OCI-LY7 (cell line): ENCODE results near the gene PFKP. TPM values are rescaled to one million over a fixed set of nuclear protein-coding genes. Genes with fewer than 3 reads are reported as not detected.

Experiments used
- BruUV-seq: library from RNA; stranded (reverse); fragments of 400-500 nt; replicated peaks from 2 replicates; lab custom pipeline; 2021; lab: Mats Ljungman, UMichigan
- CTCF ChIA-PET: fragments of 300-600 bp; sonication (Branson Sonifier 250); formaldehyde crosslinking; loops from one replicate; lab custom pipeline; 2022; ENCODE audit warnings: antibody characterized with exemption; ENCODE audit not compliant: unreplicated experiment; lab: Charles Lee
- POLR2A ChIA-PET: fragments of 300-600 bp; sonication (Branson Sonifier 250); formaldehyde crosslinking; loops from one replicate; lab custom pipeline; 2022; ENCODE audit warnings: antibody characterized with exemption; lab: Charles Lee
- DNase-seq: peaks from one replicate; pipeline ENCODE4 v3.0.0-alpha.2; 2015; ENCODE audit warnings: low spot score
- H2AFZ ChIP-seq: fragments of 200-600 bp; sonication (generic), shearing (Covaris generic); 2 replicates; pipeline ENCODE4 v1.6.1; 2014; ENCODE audit warnings: mild to moderate bottlenecking, antibody characterized with exemption, low read length, moderate library complexity
- H3K27ac ChIP-seq: fragments of 200-600 bp; sonication (generic); 2 replicates; pipeline ENCODE4 v1.5.1; 2014; ENCODE audit warnings: mixed run types, low read depth, mild to moderate bottlenecking, moderate library complexity, low read length, inconsistent platforms; ENCODE audit not compliant: poor library complexity, severe bottlenecking
- H3K36me3 ChIP-seq: fragments of 200-600 bp; sonication (generic); 2 replicates; pipeline ENCODE4 v1.6.1; 2014; ENCODE audit warnings: mild to moderate bottlenecking, antibody characterized with exemption, low read length, moderate library complexity, mixed read lengths; ENCODE audit not compliant: insufficient read depth
- H3K4me1 ChIP-seq: fragments of 200-600 bp; sonication (generic); 2 replicates; pipeline ENCODE4 v1.5.1; 2014; ENCODE audit warnings: mild to moderate bottlenecking, low read length; ENCODE audit not compliant: insufficient read depth, poor library complexity, severe bottlenecking
- H3K4me2 ChIP-seq: fragments of 200-600 bp; sonication (generic); 2 replicates; pipeline ENCODE4 v1.6.1; 2014; ENCODE audit warnings: mild to moderate bottlenecking, low read length
- H3K4me3 ChIP-seq: fragments of 200-600 bp; sonication (generic); 2 replicates; pipeline ENCODE4 v1.5.1; 2014; ENCODE audit warnings: mild to moderate bottlenecking, low read depth, low read length; ENCODE audit not compliant: poor library complexity, severe bottlenecking
- H3K79me2 ChIP-seq: fragments of 200-600 bp; sonication (generic); 2 replicates; pipeline ENCODE4 v1.6.1; 2016; ENCODE audit warnings: low read depth, mild to moderate bottlenecking, low read length, moderate library complexity, mixed read lengths; ENCODE audit not compliant: insufficient read depth
- H3K9me2 ChIP-seq: fragments of 200-600 bp; sonication (generic); 2 replicates; pipeline ENCODE4 v1.6.1; 2016; ENCODE audit warnings: mild to moderate bottlenecking, low read length, mixed read lengths; ENCODE audit not compliant: insufficient read depth
- H3K9me3 ChIP-seq: fragments of 200-600 bp; sonication (generic); 2 replicates; pipeline ENCODE4 v1.6.1; 2014; ENCODE audit warnings: mild to moderate bottlenecking, mixed run types, low read length, mixed read lengths
- H4K20me1 ChIP-seq: fragments of 200-600 bp; sonication (generic); 2 replicates; pipeline ENCODE4 v1.6.1; 2014; ENCODE audit warnings: mild to moderate bottlenecking, antibody characterized with exemption, low read length, moderate library complexity, mixed read lengths; ENCODE audit not compliant: insufficient read depth
- EZH2phosphoT487 ChIP-seq: fragments of 200-600 bp; sonication (generic); IDR thresholded peaks from 2 replicates; pipeline ENCODE4 v1.6.1; 2018; ENCODE audit warnings: low read depth, borderline replicate concordance, mild to moderate bottlenecking, mixed run types, antibody characterized with exemption, low read length, moderate library complexity, mixed read lengths
- intact Hi-C: fragments of 100-400 bp; cut with micrococcal nuclease; formaldehyde crosslinking; loops from one replicate; pipeline ENCODE4 v1.10.0; 2022; ENCODE audit not compliant: unreplicated experiment
- total RNA-seq, 2 experiments: library from RNA; depleted of rRNA in 1 of 2; stranded (reverse); fragments of >200 nt in 1 of 2; shearing (Covaris generic) in 1 of 2; gene quantifications; 2 replicates each; pipeline ENCODE4 v1.2.3, GENCODE V29; 2014 to 2022
- TF ChIP-seq, protein P1 (sequence below): fragments of 200-600 bp; sonication (generic); conservative IDR thresholded peaks from 2 replicates; pipeline ENCODE4 v1.5.1; 2014; ENCODE audit warnings: mild to moderate bottlenecking, antibody characterized with exemption, low read length, moderate library complexity, mixed read lengths

The PFKP gene
- total RNA-seq, 2 experiments from 2014 or later, result 85.4 to 154 TPM

DNA sequence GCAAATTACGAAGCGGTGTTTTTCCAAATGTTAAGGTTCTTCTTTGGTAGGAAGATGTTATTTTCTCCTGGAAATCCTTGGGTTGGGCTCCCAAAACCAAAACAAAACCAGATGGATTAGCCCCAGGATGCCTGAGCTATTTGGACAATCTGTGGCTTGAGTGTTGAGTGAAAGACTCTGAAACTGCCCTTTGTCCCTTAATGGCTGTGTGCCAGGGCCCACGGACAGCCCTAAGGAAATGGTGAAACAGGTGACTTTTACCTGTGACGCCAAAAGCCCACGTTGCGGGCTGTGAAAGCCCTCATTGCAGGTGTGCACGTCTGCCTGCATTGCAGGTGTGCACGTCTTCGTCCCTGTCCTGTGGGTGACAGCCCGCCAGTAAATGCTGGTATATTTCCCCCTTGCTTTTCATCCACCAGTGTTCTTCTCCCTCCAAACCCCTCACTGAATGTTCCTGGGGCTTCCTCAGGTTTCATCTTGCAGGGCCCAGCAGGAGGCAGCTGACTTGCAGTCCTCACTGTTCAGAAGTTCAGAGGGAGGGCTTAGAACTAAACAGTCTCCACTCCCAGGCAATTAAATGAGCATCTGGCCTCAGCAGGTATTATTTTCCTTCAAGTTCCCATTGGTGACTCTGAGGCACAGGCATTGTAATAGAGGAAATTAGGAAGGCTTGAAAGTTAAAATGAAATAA is 10.7 kb downstream of the PFKP start:
- no TSS peak for BruUV-seq
- no peak overlapping the region for H2AFZ ChIP-seq
- no peak overlapping the region for H3K4me3 ChIP-seq
- TF ChIP-seq, protein P1, sequence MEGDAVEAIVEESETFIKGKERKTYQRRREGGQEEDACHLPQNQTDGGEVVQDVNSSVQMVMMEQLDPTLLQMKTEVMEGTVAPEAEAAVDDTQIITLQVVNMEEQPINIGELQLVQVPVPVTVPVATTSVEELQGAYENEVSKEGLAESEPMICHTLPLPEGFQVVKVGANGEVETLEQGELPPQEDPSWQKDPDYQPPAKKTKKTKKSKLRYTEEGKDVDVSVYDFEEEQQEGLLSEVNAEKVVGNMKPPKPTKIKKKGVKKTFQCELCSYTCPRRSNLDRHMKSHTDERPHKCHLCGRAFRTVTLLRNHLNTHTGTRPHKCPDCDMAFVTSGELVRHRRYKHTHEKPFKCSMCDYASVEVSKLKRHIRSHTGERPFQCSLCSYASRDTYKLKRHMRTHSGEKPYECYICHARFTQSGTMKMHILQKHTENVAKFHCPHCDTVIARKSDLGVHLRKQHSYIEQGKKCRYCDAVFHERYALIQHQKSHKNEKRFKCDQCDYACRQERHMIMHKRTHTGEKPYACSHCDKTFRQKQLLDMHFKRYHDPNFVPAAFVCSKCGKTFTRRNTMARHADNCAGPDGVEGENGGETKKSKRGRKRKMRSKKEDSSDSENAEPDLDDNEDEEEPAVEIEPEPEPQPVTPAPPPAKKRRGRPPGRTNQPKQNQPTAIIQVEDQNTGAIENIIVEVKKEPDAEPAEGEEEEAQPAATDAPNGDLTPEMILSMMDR, result no peak
- no peak for TF ChIP-seq EZH2phosphoT487
- POLR2A ChIA-PET, result interaction anchor here (1.2 kb wide), 1 partner anchor 8 kb away, joined by 4 read pairs; no protein-coding TSS in a partner anchor
- H3K27ac ChIP-seq, result no peak overlapping the region
- DNase-seq, result no peak
- H3K9me3 ChIP-seq, result no peaks in the 10 kb centered on the region
- H3K4me2 ChIP-seq, result no peak overlapping the region
- peaks cover 87% of the 10 kb centered on the region for H3K36me3 ChIP-seq
- CTCF ChIA-PET, result no interaction called here
- H3K79me2 ChIP-seq, result peaks cover 82% of the 10 kb centered on the region
- peaks cover 26% of the 10 kb centered on the region for H4K20me1 ChIP-seq
- no peaks in the 10 kb centered on the region for H3K4me1 ChIP-seq
- no peaks in the 10 kb centered on the region for H3K9me2 ChIP-seq
- intact Hi-C loops, result no loop called here

DNA sequence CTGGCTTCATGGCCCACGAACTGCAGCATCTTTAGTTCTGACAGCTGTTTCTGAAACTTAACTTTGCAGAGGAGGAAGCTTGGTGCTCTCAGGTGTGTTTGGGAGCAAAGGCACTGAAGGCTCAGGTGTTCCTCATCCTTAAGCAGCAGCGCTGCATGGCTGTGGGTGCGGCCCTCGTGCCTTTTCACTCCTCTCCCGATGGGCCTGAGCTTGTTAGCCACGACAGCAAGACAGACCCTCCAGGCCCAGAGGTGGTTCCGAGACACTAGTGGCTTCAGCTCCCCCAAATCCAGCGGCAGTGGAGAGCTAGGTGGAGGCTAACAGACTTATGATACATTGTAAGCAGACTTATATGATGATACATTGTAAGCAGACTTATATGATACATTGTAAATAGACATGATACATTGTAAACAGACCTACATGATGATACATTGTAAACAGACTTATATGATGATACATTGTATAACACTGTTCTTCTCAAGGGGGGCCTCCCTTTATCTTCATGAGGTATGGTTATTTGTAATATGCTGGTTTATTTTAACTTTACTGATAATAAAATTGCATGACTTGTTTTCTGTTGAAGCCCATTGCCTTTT is 14.1 kb downstream of the PFKP start:
- no peak overlapping the region for H2AFZ ChIP-seq
- no peak overlapping the region for H3K4me3 ChIP-seq
- BruUV-seq, result no TSS peak
- H3K9me2 ChIP-seq, result no peaks in the 10 kb centered on the region
- no peak for TF ChIP-seq EZH2phosphoT487
- TF ChIP-seq, protein P1, result no peak
- H3K79me2 ChIP-seq, result peaks cover 56% of the 10 kb centered on the region
- peaks cover 17% of the 10 kb centered on the region for H4K20me1 ChIP-seq
- DNase-seq, result no peak
- no peaks in the 10 kb centered on the region for H3K4me1 ChIP-seq
- H3K4me2 ChIP-seq, result no peak overlapping the region
- intact Hi-C loops, result no loop called here
- CTCF ChIA-PET, result interaction anchor here (1.0 kb wide), 1 partner anchor 11 kb away, joined by 4 read pairs; no protein-coding TSS in a partner anchor
- no peaks in the 10 kb centered on the region for H3K9me3 ChIP-seq
- no peak overlapping the region for H3K27ac ChIP-seq
- POLR2A ChIA-PET, result interaction anchor here (0.6 to 1.0 kb wide), 3 partner anchors 9 to 1619 kb away, joined by 3 read pairs; no protein-coding TSS in a partner anchor
- peaks cover 78% of the 10 kb centered on the region for H3K36me3 ChIP-seq

DNA sequence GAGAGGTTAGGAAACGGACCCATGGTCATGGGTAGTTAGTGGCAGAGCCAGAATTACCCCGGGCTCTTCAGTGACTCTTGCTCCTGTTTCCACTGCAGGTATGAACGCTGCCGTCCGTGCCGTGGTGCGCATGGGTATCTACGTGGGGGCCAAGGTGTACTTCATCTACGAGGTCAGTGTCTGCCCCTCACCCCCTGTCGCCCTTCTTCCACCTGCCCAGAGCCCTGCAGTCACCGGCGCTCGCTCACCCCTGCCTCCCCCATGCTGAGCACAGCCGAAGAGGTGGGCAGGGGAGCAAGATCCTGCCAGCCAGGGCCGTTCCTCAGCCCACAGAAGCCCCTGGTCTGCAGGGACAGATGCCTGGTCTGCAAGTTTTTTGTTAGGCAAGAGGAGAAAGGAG is 14.9 kb downstream of the PFKP start:
- ChIA-PET CTCF (no interaction called here), POLR2A (no interaction called here)
- no peak overlapping the region for H3K4me2 ChIP-seq

More for the DNA sequence above, 14.9 kb downstream of the PFKP start:
- BruUV-seq, result no TSS peak
- H3K9me3 ChIP-seq, result no peaks in the 10 kb centered on the region
- H3K36me3 ChIP-seq, result peaks cover 79% of the 10 kb centered on the region
- H2AFZ ChIP-seq, result no peak overlapping the region
- H3K4me3 ChIP-seq, result no peak overlapping the region
- H3K9me2 ChIP-seq, result no peaks in the 10 kb centered on the region
- H3K4me1 ChIP-seq, result no peaks in the 10 kb centered on the region
- intact Hi-C loops, result no loop called here
- H3K79me2 ChIP-seq, result peaks cover 57% of the 10 kb centered on the region
- DNase-seq, result no peak
- H4K20me1 ChIP-seq, result peaks cover 17% of the 10 kb centered on the region
- H3K27ac ChIP-seq, result no peak overlapping the region
- TF ChIP-seq, protein P1, result no peak
- no peak for TF ChIP-seq EZH2phosphoT487
